ENCODE measurements around the gene PABPN1L.

Gene PABPN1L

GRCh38 chr16:88888057-88888456 lies 21.6 kb upstream of the PABPN1L start:
- in situ Hi-C loops (cut with HindIII; ENCODE audit: low pct_ligation_motif_present, low sequenced_read_pairs), result no loop called here
- Histone ChIP-seq H3K4me3 (ENCODE audit: low read depth, low read length) (no peak overlapping the region), H3K27ac (no peak overlapping the region), H3K27me3 (replicated peaks) (no peaks in the 10 kb centered on the region), H3K36me3 (replicated peaks) (no peaks in the 10 kb centered on the region)
- TF ChIP-seq CTCF (IDR thresholded peaks at IDR 0.05; ENCODE audit: low read depth, low read length, missing control alignments), result no peak
- no peak for DNase-seq

GRCh38 chr16:88886845-88887521 lies 20.5 kb upstream of the PABPN1L start:
- TF ChIP-seq CTCF (IDR thresholded peaks at IDR 0.05; ENCODE audit: low read depth, low read length, missing control alignments), result no peak
- Histone ChIP-seq H3K27ac (no peak overlapping the region), H3K4me3 (ENCODE audit: low read depth, low read length) (no peak overlapping the region), H3K27me3 (replicated peaks) (peaks cover 1% of the 10 kb centered on the region), H3K36me3 (replicated peaks) (no peaks in the 10 kb centered on the region)
- in situ Hi-C loops (cut with HindIII; ENCODE audit: low pct_ligation_motif_present, low sequenced_read_pairs), result no loop called here
- DNase-seq, result no peak

DNA sequence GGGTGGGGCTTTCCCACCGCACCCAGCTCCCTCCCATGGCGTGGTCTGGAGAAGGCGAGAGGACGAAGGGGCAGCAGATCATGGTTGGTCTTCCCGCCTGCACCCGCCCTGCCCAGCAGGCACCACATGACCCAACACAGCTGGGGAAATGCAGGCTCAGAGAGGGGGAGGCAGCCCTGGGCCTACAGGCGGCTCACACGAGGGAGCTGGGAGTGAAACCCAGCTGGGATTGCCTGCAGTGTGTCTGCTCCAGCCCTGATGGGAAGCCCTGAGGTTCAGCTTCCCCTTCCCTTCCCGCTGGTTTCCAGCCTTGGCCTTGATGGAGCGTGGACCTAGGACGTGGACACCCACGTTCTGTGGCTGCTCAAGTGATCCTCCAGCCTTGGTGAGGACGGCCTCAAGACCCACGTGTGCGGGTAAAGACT lies 20.0 kb upstream of the PABPN1L start:
- H3K27ac ChIP-seq, result no peak overlapping the region
- no peak overlapping the region for H3K4me3 ChIP-seq (ENCODE audit: low read depth, low read length)
- H3K27me3 ChIP-seq (replicated peaks), result peaks cover 7% of the 10 kb centered on the region
- in situ Hi-C loops (cut with HindIII; ENCODE audit: low pct_ligation_motif_present, low sequenced_read_pairs), result no loop called here
- no peak for TF ChIP-seq CTCF (IDR thresholded peaks at IDR 0.05; ENCODE audit: low read depth, low read length, missing control alignments)
- H3K36me3 ChIP-seq (replicated peaks), result no peaks in the 10 kb centered on the region
- DNase-seq, result no peak

DNA sequence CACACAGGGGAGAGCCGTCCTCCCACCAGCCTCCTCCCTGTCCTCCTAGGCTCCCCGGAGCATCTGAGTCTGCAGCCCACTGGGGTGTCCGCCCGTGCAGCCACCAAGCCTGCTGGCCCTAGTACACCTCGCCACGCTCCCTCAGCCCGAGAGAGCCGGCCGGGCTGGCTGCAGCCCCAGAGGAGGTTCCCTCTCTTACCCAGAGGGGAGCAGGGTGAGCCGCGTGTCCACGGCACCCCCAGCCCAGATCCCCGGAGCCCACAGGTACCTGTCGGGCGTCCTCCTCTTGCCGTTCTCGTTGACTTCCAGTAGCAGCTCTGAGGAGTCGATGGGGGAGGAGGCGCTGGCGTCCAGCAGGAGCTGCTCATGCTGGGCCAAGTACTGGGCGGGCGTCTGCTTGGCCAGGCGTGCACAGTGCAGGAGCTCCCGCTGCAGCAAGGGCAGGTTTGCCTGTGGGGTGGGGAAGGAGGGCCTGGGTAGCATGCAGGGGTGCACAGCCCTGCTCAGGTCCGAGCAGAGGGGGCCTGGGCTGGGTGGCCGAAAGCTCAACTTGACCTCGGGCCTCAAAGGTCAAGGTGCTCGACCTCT lies 19.3 kb upstream of the PABPN1L start:
- TF ChIP-seq CTCF (IDR thresholded peaks at IDR 0.05; ENCODE audit: low read depth, low read length, missing control alignments), result no peak
- Histone ChIP-seq H3K36me3 (replicated peaks) (no peaks in the 10 kb centered on the region), H3K27me3 (replicated peaks) (peaks cover 13% of the 10 kb centered on the region), H3K4me3 (ENCODE audit: low read depth, low read length) (no peak overlapping the region), H3K27ac (no peak overlapping the region)
- no peak for DNase-seq
- in situ Hi-C loops (cut with HindIII; ENCODE audit: low pct_ligation_motif_present, low sequenced_read_pairs), result no loop called here

GRCh38 chr16:88884569-88885271 lies 18.3 kb upstream of the PABPN1L start:
- Histone ChIP-seq H3K27ac (no peak overlapping the region), H3K27me3 (replicated peaks) (peaks cover 24% of the 10 kb centered on the region), H3K36me3 (replicated peaks) (no peaks in the 10 kb centered on the region), H3K4me3 (ENCODE audit: low read depth, low read length) (no peak overlapping the region)
- no peak for DNase-seq
- in situ Hi-C loops (cut with HindIII; ENCODE audit: low pct_ligation_motif_present, low sequenced_read_pairs), result no loop called here
- TF ChIP-seq CTCF (IDR thresholded peaks at IDR 0.05; ENCODE audit: low read depth, low read length, missing control alignments), result no peak

All from brain microvascular endothelial cell (primary cell).